KOPT-K1 (cell line): Measurements from ENCODE around the gene GMCL1.

Experiments
- H3K27ac ChIP-seq: fragments of 200-600 bp; sonication (generic); 2 replicates; pipeline ENCODE4 v1.5.1; 2016; ENCODE audit warnings: antibody characterized with exemption, mild to moderate bottlenecking, low read depth, low read length; ENCODE audit not compliant: poor library complexity, severe bottlenecking
- H3K36me3 ChIP-seq: fragments of 200-600 bp; sonication (generic); 2 replicates; pipeline ENCODE4 v1.5.1; 2017; ENCODE audit warnings: antibody characterized with exemption, mild to moderate bottlenecking, low read length, moderate library complexity; ENCODE audit not compliant: insufficient read depth
- H3K9me3 ChIP-seq: fragments of 200-600 bp; sonication (generic); 2 replicates; pipeline ENCODE4 v1.5.1; 2017; ENCODE audit warnings: antibody characterized with exemption, low read length, mild to moderate bottlenecking; ENCODE audit not compliant: insufficient read depth, poor library complexity, severe bottlenecking

Gene GMCL1

GRCh38 chr2:69918401-69918800, 88.9 kb downstream of the GMCL1 start:
- peaks cover 7% of the 10 kb centered on the region for H3K36me3 ChIP-seq
- H3K27ac ChIP-seq, result no peak overlapping the region
- no peaks in the 10 kb centered on the region for H3K9me3 ChIP-seq

- Histone ChIP-seq H3K9me3 (no peaks in the 10 kb centered on the region), H3K27ac (no peak overlapping the region), H3K36me3 (peaks cover 7% of the 10 kb centered on the region)
Measured at GRCh38 chr2:69923116-69923515, 93.7 kb downstream of the GMCL1 start.

- peaks cover 2% of the 10 kb centered on the region; the same call in 1 of the 2 replicates for H3K36me3 ChIP-seq
- H3K9me3 ChIP-seq, result no peaks in the 10 kb centered on the region
- no peak overlapping the region for H3K27ac ChIP-seq
Measured at GRCh38 chr2:69926849-69927515, 97.5 kb downstream of the GMCL1 start.
